ENCODE measurements around the gene TAOK1. TPM values are rescaled to one million over a fixed set of nuclear protein-coding genes. Genes with fewer than 3 reads are reported as not detected.
A peak's percentile ranks its signal among the peaks of the same experiment; 100 is the strongest.

TAOK1 gene
- total and polyA plus RNA-seq, 3 donors from 2014 or later: 28.4 to 107 (median 101) TPM

DNA sequence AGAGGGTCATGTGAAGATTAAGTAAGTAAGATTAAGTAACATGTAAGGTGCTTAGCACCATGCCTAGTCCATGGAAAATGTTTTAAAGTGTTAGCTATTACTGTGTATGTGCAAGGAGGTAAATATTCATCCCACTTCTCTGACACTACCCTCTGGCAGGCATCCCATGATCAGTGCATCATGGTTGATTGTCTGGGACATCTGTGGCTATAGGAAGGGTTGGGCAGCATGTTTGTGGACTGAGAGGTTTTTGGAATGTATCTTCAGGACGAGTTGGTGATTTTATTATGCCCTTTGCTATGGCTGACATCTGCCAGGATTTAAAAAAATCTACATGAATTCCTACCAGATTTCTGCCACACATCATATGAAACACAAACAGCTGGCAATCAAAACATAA, 6.5 kb upstream of the TAOK1 start:
- Histone ChIP-seq H3K36me3 (ENCODE audit: low read depth, missing control alignments) (no peaks in the 10 kb centered on the region), H3K4me1 (no peaks in the 10 kb centered on the region), H3K9me3 (no peaks in the 10 kb centered on the region), H3K27ac (no peak overlapping the region), H3K27me3 (no peaks in the 10 kb centered on the region), H3K4me3 (no peak overlapping the region)
- no peak for DNase-seq
- intact Hi-C loops (cut with DNase I; ENCODE audit: low total_unique reads): no loop called here
- TF ChIP-seq, protein P1, sequence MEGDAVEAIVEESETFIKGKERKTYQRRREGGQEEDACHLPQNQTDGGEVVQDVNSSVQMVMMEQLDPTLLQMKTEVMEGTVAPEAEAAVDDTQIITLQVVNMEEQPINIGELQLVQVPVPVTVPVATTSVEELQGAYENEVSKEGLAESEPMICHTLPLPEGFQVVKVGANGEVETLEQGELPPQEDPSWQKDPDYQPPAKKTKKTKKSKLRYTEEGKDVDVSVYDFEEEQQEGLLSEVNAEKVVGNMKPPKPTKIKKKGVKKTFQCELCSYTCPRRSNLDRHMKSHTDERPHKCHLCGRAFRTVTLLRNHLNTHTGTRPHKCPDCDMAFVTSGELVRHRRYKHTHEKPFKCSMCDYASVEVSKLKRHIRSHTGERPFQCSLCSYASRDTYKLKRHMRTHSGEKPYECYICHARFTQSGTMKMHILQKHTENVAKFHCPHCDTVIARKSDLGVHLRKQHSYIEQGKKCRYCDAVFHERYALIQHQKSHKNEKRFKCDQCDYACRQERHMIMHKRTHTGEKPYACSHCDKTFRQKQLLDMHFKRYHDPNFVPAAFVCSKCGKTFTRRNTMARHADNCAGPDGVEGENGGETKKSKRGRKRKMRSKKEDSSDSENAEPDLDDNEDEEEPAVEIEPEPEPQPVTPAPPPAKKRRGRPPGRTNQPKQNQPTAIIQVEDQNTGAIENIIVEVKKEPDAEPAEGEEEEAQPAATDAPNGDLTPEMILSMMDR (IDR thresholded peaks at IDR 0.05): no peak
- TF ChIP-seq POLR2A (IDR thresholded peaks at IDR 0.05): no peak
- WGBS, 2 donors: 74 to 77% methylated on average over 1 of the region's 1 CpG

DNA sequence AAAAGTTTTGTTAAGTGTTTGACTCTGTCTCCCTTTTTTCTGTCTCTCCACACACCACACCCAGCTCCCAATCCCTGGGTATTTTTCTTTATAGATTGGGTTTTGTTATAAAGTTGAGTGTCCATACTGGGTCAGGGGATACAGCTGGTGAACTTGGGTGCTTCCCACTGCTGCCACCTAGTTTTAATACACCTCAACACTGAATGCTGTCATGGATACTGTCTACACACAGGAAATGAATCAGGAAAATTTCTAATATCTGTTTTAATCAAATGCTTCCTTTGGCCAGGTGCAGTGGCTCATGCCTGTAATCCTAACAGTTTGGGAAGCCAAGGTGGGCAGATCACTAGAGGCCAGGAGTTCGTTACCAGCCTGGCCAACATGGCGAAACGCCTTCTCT, 5.3 kb upstream of the TAOK1 start:
- no peaks in the 10 kb centered on the region for H3K9me3 ChIP-seq
- WGBS, 2 donors: 97% methylated on average over 3 of the region's 3 CpGs
- intact Hi-C loops (cut with DNase I; ENCODE audit: low total_unique reads): no loop called here
- H3K4me1 ChIP-seq: no peaks in the 10 kb centered on the region
- no peak for DNase-seq
- H3K27ac ChIP-seq: no peak overlapping the region
- no peaks in the 10 kb centered on the region for H3K27me3 ChIP-seq
- TF ChIP-seq, protein P1 (IDR thresholded peaks at IDR 0.05): no peak
- TF ChIP-seq POLR2A (IDR thresholded peaks at IDR 0.05): no peak
- no peak overlapping the region for H3K4me3 ChIP-seq
- H3K36me3 ChIP-seq (ENCODE audit: low read depth, missing control alignments): no peaks in the 10 kb centered on the region

DNA sequence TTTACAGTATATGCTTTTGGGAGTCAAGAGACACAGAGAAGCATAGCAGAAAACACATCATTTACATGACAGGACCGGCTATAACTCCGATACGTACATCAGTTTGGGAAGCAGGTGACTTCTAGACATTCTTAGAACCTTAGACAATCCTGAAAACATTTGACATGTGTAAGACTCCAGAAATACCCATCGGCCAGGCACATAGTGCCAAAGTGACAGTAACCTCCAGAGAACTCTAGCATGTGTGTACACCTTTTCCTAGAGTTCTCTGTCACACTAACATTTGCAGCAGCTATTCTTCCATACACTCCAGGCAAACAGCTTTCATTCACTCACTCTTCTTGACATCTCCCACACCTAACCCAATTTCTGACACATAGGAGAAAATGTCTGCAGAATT, 3.4 kb upstream of the TAOK1 start:
- no peak overlapping the region for H3K4me3 ChIP-seq
- 96 to 97% methylated on average over 4 of the region's 4 CpGs for WGBS, 2 donors
- no peaks in the 10 kb centered on the region for H3K27me3 ChIP-seq
- intact Hi-C loops (cut with DNase I; ENCODE audit: low total_unique reads): no loop called here
- H3K9me3 ChIP-seq: no peaks in the 10 kb centered on the region
- no peaks in the 10 kb centered on the region for H3K36me3 ChIP-seq (ENCODE audit: low read depth, missing control alignments)
- DNase-seq: no peak
- H3K27ac ChIP-seq: no peak overlapping the region
- no peaks in the 10 kb centered on the region for H3K4me1 ChIP-seq
- no peak for TF ChIP-seq POLR2A (IDR thresholded peaks at IDR 0.05)
- TF ChIP-seq, protein P1 (IDR thresholded peaks at IDR 0.05): no peak

DNA sequence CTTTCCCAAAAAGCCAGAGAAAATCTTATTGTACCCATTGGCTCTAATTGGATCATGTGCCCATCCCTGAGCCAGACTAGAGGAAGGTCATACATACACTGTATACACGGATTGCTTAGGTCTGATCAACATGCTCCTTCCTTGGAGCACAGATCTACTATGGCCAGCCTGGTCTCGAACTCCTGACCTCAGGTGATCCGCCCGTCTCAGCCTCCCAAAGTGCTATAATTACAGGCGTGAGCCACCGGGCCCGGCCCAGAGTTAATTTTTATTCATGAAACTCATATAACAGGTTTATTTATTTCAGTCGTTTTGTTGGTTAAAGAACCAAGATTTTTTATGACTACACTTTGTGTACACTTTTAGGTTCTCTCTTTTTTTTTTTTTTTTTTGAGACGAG, 1.2 kb upstream of the TAOK1 start:
- Histone ChIP-seq H3K27ac (no peak overlapping the region), H3K9me3 (no peaks in the 10 kb centered on the region), H3K36me3 (ENCODE audit: low read depth, missing control alignments) (no peaks in the 10 kb centered on the region), H3K4me3 (peak overlapping the region in 1 of 2 donors; percentile 87), H3K27me3 (no peaks in the 10 kb centered on the region), H3K4me1 (peaks cover 4% of the 10 kb centered on the region)
- TF ChIP-seq, protein P1 (IDR thresholded peaks at IDR 0.05): no peak
- TF ChIP-seq POLR2A (IDR thresholded peaks at IDR 0.05): no peak
- intact Hi-C loops (cut with DNase I; ENCODE audit: low total_unique reads): no loop called here
- 69 to 75% methylated on average over 9 of the region's 9 CpGs for WGBS, 2 donors
- DNase-seq: no peak

DNA sequence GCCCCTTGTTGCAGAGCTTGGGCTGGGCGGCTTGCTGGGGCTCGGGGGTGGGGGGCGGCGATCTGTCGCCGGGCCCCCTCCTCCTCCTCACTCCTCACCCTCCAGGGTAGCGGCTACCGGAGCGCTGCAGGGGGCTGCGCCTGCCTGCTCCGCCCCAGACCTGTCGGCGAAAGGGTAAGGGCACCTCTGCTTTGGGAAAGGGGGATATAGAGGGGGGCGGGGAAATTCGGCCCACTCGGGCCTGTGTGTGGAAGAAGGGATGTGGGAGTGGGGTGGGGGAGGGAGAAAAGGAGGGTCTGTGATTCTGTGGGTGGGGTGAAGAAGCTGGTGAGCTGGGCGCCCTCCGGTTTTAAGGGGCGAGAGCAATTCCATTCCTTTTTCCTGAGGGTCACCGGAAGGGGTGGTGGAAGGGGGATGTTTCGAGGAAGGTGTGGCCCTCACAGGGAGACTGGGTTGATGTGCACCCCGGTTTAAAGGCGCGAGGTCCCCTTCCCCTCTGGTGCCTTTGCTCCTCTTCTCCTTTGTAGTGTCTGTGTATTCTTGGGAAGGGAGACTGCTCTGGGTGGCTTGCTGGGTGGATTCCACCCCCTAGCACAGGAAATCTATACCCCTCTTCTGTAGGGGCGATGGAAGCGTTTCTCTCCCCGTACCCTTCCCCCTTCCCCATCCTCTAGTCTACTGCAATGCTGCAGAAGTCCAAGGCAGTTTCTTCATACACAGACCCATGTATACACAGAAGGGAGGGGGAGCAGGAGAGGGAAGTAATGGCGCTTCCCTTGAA, 878 bp downstream of the TAOK1 start:
- Histone ChIP-seq H3K4me3 (peak overlapping the region; percentile 87 to 91), H3K36me3 (ENCODE audit: low read depth, missing control alignments) (no peaks in the 10 kb centered on the region), H3K27ac (peak overlapping the region; percentile 92 to 99), H3K9me3 (no peaks in the 10 kb centered on the region), H3K4me1 (peaks cover 4% of the 10 kb centered on the region), H3K27me3 (no peaks in the 10 kb centered on the region)
- WGBS, 2 donors: 1 to 2% methylated on average over 15 to 23 of the region's 28 CpGs
- TF ChIP-seq POLR2A (IDR thresholded peaks at IDR 0.05): no peak
- intact Hi-C loops (cut with DNase I; ENCODE audit: low total_unique reads): no loop called here
- peak; percentile 45 for DNase-seq
